NCI-H2107 (cell line): Measurements from ENCODE around the gene ELAVL1.
"Not testable (repeated sequence)": the region's sequence is repeated elsewhere in the genome, so short reads cannot be mapped to it uniquely, and the experiment has no call there.

Experiments
- DNase-seq: peaks from one replicate; lab custom pipeline; 2025; lab: John Stamatoyannopoulos, UW

ELAVL1 gene

DNA sequence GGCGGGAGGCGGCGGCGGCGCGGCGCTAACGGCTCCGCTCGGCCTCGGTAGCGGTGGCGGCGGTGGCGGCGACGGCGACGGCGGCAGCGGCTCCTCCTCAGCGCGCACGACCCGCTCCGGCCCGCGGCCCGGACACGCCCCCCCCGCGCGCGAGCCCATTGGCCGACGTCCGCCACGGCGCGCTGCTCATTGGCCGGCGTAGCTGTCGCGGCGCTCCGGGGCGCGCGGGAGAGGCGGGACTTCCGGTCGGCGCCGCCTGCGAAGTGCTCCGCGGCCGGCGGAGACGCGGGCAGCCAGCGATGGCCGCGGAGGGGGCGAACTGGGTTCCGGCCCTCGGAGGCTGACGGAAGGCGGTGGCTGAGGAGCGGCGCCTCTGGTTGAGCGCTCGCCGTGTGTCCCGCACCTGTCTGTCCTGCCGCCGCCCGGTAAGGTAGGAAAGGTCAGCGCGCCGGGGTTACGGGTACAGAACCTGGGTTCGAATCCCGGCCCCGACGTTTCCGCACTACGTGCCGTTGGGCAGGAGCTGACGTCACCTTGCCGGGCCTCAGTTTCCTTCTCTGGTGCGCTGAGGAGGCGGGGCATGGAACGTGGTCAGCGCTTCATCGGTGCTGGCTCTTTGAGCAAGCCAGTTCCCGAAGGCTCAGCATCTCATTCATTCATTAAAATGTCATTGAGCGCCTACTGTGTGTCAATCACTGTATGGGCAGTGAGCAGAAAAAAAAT, at the start of gene ELAVL1:
Gene ELAVL1 (minus strand): TSS at position 108 of the 723 bp plus-strand sequence. CDS start 13,826 bp downstream, outside the sequence.
- DNase-seq, result peak; percentile 72

DNA sequence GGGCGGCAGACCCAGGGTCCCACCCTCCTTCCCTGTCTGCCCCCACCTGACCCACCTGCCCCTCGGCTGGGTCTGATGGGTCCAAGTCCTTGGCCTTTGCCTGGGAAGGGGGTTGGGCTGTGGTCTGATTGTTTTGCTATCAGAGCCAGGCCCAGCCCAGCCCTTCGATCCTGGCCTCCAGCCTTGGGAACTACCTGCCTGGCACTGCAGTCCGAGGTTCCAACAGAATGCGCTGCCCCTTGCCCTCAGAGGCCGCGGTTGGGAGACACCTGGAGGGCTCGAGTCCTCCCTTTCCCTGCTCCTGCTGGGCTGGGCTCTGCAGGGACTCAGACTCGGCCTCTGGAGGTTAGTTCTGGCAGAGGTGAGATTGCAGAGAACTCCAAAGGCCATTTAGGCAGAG, 48.7 kb upstream of the ELAVL1 start:
- no peak for DNase-seq

DNA sequence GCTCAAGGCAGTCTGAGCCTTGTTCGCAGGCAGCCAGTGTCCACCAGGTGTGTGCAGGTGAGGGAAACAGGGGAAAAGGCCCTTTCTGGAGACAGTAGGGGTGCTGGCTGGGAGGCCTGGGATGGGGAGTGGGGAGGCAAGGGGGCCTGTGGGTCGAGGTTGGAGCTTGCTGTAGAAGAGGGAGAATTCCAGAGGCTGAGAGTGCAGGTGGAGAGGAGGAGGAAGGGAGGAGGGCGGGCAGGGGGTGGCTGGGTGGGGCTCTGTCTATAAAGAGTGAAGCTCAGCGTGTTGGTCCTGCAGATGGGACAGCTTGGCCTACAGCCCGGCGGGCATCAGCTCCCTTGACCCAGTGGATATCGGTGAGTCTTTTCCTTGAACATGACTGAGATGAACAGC, 47.0 kb upstream of the ELAVL1 start, which contains the start of gene CCL25:
Gene CCL25 (plus strand): TSS at position 297 of the 396 bp plus-strand sequence. CDS start 290 bp downstream, outside the sequence.
- no peak for DNase-seq

DNA sequence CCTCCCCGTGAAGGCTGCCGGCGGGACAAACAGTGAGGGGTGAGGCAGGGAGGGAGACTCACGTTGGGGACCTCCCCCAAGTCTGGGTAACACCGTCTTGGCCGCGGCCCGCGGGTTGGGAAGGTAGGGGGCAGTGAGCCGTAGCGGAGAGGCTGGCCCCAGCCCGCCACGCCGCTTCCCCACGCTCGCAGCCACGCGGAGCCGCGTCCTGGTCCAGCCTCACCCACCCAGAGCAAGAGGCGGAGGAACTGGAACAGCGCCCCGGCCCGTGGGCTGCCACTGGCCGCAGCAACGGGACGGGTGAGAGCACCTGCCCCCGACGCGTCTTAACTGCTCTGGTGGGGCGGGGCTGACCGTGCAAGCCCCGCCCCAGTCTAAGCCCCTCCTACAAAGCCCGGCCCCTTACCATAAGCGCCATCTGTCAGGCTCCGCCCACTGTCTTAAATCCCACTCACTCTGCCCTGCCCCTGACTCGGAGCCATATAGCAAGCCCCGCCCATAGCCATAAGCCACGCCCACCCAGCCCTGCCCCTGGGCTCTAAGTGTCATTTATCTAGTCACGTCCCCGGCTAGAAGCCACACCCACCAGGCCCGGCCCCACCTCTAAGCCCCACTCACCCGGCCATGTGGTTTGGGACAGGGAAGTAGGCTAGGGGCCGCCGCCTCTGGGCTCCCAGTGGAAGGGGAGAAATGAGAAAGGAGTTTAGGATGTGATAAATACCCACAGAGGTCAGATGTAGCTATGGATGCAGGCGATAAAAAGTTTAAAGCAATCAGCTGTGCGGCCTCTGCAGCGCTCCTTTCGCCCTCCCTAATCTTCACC, 45.0 kb upstream of the ELAVL1 start:
- peak; percentile 67 for DNase-seq

DNA sequence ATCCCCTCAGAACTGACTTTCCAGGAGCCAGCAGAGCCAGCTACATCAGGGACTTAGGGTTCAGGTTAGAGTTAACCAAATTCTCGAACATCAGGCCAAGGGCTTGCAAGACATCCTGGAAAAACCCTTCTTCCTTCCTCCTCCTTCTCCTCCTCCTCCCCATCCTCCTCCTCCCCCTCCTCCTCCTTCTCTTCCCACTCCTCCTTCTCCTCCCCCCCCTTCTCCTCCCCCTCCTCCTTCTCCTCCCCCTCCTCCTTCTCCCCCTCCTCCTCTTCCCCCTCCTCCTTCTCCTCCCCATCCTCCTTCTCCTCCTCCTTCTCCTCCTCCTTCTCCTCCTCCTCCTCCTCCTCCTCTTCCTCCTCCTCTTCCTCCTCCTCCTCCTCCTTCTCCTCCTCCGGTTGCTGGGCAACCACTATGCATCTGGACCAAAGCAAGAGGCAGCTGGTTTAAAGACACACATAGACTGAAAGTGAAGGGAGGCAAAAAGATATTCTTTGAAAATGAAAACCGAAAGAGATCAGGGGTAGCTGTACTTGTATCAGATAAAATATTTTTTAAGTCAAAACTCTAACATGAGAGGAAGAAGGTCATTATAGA, 41.2 kb upstream of the ELAVL1 start:
- no peak for DNase-seq

DNA sequence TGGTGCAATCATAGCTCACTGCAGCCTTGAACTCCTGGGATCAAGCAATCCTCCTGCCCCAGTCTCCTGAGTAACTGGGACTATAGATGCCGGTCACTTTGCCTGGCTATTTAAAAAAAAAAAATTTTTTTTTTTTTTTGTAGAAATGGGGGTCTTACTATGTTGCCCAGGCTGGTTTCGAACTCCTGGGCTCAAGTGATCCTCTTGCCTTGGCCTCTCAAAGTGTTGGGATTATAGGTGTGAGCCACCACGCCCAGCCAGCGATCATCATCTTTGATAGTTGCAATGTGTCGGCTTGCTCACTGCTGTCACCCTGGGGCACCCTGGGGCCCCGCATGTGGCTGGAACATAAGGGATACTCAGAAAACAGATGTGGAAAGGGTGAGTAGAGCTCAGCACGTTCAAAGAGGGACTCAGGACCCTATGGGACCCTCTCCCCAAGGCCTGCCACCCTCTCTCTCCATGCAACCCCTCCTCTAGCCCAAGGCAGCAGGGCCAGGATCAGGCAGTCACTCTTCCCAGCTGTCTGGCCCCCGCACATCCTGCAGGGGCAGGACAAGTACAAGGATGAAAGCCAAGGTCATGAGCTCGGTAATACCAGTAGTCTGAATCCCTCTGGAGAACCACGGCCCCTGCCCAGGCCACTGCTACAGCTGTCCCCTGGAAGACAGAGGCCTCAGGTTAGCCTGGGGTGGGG, 40.6 kb upstream of the ELAVL1 start:
- DNase-seq, result no peak

DNA sequence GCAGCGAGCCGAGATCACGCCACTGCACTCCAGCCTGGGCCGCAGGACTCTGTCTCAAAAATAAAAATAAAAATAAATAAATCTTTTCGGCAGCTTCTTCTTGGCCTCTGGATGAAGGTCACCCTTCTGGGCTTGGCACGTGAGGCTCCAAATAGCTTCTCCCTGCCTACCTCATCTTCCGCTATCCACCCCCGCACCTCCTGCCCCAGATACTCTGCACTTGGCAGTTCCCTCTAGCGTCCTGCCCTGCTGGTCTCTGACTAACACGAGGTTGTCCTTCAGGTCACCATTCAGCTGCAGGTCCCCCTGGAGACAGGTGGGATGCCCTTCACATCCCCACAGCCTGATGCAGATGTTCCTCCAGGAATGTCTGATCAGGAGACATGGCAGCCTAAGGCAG, 38.6 kb upstream of the ELAVL1 start:
- DNase-seq, result no peak

DNA sequence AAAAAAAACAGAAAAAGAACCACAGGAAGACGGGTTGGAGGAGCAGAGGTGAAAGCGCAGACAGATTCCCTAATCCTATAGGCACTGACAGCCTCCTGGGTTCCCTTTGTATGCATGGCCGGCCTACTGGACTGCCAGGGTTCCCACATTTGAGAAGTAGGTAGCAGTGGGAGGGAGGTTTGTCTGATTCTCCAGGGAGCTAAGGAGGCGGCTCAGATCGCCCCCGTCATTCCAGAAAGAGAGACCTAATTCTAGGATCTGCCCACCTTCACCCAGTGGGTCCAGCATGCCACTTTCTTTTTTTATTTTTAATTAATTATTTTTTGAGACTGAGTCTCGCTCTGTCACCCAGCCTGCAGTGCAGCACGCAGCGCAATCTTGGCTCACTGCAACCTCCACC, 37.5 kb upstream of the ELAVL1 start:
- no peak for DNase-seq

DNA sequence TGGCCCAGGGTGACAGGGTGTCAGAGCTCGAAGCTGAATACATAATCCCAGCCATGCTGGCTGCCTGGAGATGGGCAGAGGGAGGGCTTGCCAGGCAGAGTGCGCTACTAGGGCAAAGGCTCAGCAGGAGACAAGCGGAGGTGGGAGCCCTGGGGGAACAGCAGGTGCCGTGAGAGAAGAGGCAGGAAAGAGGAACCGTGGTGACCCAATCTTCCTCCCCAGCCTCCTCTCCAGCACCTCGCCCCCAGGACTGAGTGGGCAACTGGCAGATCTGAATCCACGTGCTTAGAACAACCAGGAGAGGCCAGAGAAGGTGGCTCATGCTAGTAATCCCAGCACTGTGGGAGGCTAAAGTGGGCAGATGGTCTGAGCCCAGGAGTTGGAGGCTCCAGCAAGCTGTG, 36.1 kb upstream of the ELAVL1 start:
- no peak for DNase-seq

DNA sequence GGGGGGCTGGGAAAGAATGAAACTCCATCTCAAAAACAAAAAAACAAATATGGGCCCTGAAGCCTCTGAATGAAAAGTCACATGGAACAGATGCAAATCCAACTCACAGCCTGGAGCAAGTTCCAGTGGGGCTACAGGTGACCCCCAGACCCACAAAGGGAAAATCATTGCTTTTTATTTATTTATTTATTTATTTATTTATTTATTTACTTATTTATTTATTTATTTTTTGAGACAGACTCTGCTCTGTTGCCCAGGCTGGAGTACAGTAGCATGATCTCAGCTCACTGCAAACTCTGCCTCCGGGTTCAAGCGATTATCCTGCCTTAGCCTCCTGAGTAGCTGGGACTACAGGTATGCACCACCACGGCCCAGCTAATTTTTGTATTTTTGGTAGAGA, 33.8 kb upstream of the ELAVL1 start:
- no peak for DNase-seq

DNA sequence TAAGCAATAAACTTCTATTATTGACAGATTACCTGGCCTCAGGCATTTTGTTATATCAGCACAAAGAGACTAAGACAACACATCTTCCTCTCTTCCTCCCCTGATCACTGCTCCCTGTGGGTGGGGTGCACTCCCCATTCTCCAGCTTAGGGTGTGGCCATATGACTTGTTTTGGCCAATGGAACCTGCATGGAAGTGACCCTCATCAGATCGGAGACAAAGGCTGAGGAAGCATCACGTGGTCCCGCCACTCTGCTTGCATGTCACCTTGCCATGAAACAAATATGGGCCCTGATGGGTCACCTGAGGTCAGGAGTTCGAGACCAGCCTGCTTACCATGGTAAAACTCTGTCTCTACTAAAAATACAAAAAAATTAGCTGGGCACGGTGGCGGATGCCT, 33.4 kb upstream of the ELAVL1 start:
- DNase-seq, result no peak

DNA sequence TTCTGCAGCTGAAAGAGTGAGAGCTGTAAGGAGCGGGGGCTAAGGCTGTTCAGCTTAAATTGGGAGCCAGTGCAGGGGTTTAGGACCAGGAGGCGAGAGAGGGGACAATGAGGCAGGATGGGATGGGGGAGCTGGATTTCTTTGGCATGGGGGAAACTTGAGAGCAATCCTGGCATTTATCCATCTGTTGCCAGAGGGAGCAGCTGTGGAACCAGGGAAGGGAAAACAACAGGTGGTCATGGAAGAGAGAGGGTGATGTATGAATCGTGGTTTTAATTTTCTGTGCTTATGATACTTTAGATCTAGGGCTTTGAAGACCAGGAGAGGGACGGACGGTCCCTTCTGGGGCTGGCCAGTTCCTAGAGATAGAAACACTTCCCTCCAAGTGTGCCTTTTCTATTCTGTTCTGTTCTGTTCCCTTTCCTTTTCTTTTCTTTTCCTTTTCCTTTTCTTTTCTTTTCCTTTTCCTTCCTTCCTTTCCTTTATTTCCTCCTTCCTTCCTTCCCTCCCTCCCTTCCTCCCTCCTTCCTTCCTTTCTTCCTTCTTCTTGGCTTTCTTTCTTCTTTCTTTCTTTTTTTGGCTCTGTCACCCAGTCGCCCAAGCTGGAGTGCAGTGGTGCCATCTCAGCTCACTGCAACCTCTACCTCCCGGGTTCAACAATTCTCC, 31.1 kb upstream of the ELAVL1 start:
- peak; percentile 57 for DNase-seq

DNA sequence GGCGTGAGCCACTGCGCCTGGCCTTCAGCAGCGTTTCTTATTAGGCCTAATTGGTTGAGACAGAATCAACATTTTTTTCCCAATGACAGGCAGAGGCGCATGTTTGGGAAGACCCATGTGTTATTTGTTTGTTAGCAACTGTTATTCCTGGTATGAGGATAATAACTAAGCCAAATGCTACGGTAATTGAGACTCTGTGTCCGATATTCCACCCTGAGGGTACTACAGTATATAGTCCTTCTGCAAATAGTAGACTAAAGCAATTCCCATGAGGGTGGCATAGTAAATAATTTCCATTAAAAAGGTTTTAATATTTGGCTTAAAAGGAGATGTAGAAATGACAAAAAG, 28.7 kb upstream of the ELAVL1 start:
- DNase-seq, result no peak

DNA sequence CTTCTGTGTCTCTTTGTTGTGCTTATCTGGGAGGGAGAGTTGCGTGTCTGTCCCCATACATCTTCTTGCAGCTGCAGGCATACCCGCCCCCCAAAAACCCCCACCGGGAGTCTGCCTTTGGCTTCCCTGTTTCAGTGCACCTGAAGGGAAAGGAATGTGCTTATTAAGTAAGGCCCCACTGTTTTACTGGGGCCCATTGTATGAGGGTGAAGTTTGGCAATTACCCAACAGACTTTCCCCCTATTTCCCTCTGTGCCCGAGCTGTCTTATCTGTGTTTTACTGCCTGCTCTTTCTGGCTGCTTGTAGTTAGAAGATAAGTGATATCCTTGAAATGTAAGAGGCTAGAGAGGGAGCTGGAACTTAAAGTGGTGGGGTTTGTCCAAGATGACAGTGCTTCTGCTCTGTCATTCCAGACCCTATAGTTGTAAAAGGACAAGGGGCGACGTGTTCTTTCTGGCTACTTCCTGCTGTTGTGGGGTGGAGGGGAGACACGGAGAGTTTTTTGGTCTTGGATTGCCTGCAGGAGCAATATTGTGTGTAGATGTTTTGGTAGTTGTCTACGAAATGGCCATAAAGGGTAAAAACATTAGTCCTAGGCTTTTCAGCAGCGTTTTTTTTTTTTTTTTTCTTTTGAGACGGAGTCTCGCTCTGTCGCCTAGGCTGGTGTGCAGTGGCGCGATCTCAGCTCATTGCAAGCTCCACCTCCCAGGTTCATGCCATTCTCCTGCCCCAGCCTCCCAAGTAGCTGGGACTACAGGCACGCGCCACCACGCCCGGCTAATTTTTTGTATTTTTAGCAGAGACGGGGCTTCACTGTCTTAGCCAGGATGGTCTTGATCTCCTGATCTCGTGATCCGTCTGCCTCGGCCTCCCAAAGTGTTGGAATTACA, 28.1 kb upstream of the ELAVL1 start:
- not testable (repeated sequence) for DNase-seq

DNA sequence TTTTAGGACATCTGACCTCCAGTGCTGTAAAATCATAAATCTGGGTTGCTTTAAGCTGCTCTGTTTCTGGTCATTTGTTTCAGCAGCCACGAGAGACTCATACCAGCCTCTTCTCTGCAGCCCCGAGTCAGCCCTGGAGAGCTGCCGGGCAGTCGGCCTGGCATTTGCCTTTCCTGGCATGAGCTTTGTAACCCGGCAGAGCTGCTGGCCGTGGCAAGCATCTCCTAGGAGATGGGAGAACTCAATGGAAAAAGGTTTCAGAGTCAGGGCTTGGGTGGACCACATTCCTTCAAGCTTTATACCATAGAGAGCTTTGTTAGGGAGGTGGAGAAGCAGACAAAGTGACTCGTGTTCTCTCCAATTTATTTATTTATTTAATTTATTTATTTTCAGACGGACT, 25.5 kb upstream of the ELAVL1 start:
- DNase-seq, result no peak

DNA sequence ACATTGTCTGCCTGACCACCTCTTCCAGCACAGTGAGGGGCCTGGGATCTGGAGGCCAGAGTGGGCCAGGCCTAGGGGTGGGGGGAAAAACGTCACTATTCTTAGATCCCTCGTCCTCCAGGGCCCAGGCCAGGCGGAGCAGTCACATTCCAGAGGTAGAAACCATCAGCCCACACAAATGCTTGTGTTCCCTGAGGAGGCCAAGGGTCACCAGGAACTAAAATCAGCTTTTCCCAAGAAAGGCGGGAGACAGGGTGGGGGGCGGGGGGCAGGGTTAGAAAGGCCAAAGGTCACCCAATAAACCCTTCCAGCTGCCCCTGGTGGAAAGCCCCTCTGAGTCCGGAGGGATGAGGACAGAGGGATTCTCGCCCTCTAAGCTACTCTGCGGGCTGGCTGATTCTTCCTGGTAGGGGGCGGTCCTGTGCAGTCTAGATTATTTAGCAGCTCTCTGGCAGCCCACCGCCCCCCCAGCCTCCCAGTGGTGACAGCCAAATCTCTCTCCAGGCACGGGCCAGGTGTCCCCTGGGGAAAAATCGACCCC, 23.6 kb upstream of the ELAVL1 start:
- no peak for DNase-seq

DNA sequence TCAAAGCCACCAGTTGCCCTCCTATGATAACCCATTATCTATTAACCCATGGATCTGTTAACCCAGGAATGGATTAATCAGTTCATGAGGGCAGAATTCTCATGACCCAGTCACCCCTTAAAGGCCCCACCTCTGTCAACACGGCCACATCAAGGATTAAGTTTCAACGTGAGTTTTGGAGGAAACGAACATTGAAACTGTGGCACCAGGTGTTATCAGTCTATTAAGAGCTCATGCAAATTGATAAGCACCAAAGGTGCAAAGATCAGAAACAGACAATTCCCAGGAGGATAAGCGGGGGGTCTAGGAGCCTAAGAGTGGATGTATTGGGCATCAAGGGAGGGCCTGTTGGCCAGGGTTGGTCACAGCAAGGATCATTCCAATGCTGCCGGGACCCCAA, 19.9 kb upstream of the ELAVL1 start:
- DNase-seq, result no peak

DNA sequence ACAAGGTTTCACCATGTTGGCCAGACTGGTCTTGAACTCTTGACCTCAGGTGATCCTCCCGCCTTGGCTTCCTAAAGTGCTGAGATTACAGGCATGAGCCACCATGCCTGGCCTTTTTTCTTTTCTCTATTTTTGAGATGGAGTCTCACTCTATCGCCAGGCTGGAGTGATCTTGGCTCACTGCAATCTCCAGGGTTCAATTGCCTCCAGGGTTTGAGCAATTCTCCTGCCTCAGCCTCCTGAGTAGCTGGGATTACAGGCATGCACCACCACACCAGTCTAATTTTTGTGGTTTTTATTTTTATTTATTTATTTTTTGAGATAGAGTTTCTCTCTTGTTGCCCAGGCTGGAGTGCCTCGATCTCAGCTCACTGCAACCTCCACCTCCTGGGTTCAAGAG, 18.8 kb upstream of the ELAVL1 start:
- DNase-seq, result not testable (repeated sequence)

DNA sequence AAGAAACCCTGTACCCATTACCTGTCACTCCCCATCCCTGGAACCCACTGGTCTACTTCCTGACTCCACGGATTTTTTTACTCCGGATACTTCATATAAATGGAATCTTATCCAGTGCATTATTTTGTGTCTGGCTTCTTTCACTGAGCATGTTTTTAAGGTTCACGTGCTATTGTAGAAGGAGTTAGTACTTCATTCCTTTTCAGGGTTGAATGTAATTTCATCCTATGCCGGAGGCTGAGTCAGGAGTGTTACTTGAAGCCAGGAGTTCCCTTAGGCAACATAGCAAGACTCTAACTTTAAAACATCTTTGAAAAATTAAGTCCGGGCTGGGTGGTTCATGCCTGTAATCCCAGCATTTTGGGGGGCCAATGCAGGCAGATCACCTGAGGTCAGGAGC, 17.9 kb upstream of the ELAVL1 start:
- no peak for DNase-seq

DNA sequence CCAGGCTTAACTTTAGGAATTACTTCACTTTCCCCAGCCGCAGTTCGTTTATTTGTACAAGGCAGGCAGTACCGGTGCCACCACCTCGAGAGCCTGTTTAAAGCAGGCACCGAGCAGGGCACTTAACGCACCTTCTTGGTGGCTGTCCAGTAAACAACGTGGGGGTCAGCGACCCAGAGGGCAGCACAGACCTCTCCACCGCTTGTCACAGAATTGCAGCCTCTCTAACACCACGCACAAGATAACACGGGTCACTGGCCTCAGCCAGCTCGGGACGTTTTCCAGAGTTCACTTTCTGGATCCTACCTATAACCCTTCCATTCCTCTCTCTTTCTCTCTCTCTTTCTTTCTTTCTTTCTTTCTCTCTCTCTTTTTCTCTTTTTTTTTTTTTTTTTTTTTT, 16.8 kb upstream of the ELAVL1 start:
- DNase-seq, result no peak

DNA sequence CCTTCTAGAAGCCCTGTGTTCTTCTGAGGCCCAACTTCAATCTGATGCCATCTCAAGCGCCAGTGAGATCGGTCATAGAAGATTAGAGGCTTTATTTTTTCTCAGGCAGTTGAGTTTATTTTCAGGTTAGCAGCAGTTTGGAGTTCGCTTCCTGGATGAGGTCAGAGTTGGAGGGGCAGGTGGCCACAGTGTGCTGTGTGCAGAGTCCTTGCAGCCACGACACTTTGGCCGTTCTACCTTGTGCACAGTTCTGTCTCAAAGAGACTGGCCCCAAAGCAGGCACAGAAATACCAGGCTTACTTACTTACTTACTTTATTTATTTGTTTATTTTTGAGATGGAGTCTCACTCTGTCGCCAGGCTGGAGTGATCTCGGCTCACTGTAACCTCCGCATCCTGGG, 15.9 kb upstream of the ELAVL1 start:
- no peak for DNase-seq
